Calu3 (cell line): ENCODE data around the gene CHTF8. TPM values are rescaled to one million over a fixed set of nuclear protein-coding genes. Genes with fewer than 3 reads are reported as not detected.

ENCODE experiments used
- Bru-seq: library from RNA; stranded (reverse); fragments of 400-500 nt; gene quantifications from one replicate; lab custom pipeline; 2021; lab: Mats Ljungman, UMichigan
- BruChase-seq, 2 experiments: library from RNA; stranded (reverse); fragments of 400-500 nt; gene quantifications; one replicate each; lab custom pipeline; 2021; lab: Mats Ljungman, UMichigan
- BruUV-seq: library from RNA; stranded (reverse); fragments of 400-500 nt; replicated peaks from 2 replicates; lab custom pipeline; 2021; lab: Mats Ljungman, UMichigan
- CTCF ChIA-PET: fragments of 300-600 bp; sonication (Branson Sonifier 250); formaldehyde crosslinking; loops from one replicate; lab custom pipeline; 2022; ENCODE audit warnings: antibody characterized with exemption; lab: Charles Lee
- DNase-seq: peaks from one replicate; pipeline ENCODE4 v3.0.0; 2022
- H3K27ac Mint-ChIP-seq: one replicate; pipeline ENCODE4 v1.8.0; 2022; ENCODE audit warnings: mixed read lengths; ENCODE audit not compliant: unreplicated experiment
- H3K27me3 Mint-ChIP-seq: one replicate; pipeline ENCODE4 v1.8.0; 2022; ENCODE audit warnings: mixed read lengths; ENCODE audit not compliant: unreplicated experiment
- H3K36me3 Mint-ChIP-seq: one replicate; pipeline ENCODE4 v1.8.0; 2022; ENCODE audit warnings: mild to moderate bottlenecking, moderate library complexity, mixed read lengths; ENCODE audit not compliant: insufficient read depth, unreplicated experiment
- H3K4me1 Mint-ChIP-seq: one replicate; pipeline ENCODE4 v1.8.0; 2022; ENCODE audit warnings: mild to moderate bottlenecking, low read depth, mixed read lengths; ENCODE audit not compliant: unreplicated experiment
- H3K4me3 Mint-ChIP-seq: one replicate; pipeline ENCODE4 v1.8.0; 2022; ENCODE audit warnings: mild to moderate bottlenecking, low read depth, moderate library complexity, mixed read lengths; ENCODE audit not compliant: unreplicated experiment
- H3K9me3 Mint-ChIP-seq: one replicate; pipeline ENCODE4 v1.8.0; 2022; ENCODE audit warnings: low read depth, mixed read lengths; ENCODE audit not compliant: unreplicated experiment
- CTCF ChIP-seq: fragments of 200-600 bp; IDR thresholded peaks from one replicate; pipeline ENCODE4 v1.8.0; 2022; ENCODE audit warnings: antibody characterized with exemption; ENCODE audit not compliant: unreplicated experiment
- intact Hi-C: fragments of 100-400 bp; cut with micrococcal nuclease; formaldehyde crosslinking; loops from one replicate; pipeline ENCODE4 v1.10.0; 2022; ENCODE audit not compliant: unreplicated experiment
- long read RNA-seq: library from polyadenylated mRNA; stranded (forward); transcript quantifications from one replicate; pipeline ENCODE4 v2.0.0, GENCODE V29; 2022
- total RNA-seq: library from RNA; stranded (reverse); gene quantifications from 2 replicates; pipeline ENCODE4 v1.2.3, GENCODE V29; 2022

CHTF8 gene
- total RNA-seq, result 131 and 146 TPM in 2 replicates
- Bru-seq, nascent RNA, result percentile 79 among the genes with signal in this experiment
- percentile 83 among the genes with signal in this experiment for BruChase-seq, experiment 1, labeled RNA remaining after a 6-hour chase
- percentile 89 among the genes with signal in this experiment for BruChase-seq, experiment 2, labeled RNA remaining after a 2-hour chase
- long read RNA-seq, transcript CHTF8-201 (1 exons, 2,561 nt), result major isoform, 19 of 48 reads
- long read RNA-seq, transcript CHTF8-203 (4 exons, 2,903 nt), result minor isoform, 11 of 48 reads
- long read RNA-seq, transcript CHTF8-205 (3 exons, 856 nt), result minor isoform, 9 of 48 reads
- long read RNA-seq, partial matches to known transcripts, result 1 of 48 reads
- long read RNA-seq, other reads (novel, unspliced or antisense), result 4 of 48 reads

- H3K4me3 Mint-ChIP-seq, result peak within 1 kb of the TSS; percentile 93
- CTCF ChIA-PET, result interaction anchor here (0.6 to 1.0 kb wide), 3 partner anchors 18 to 43 kb away, joined by 3 read pairs; no protein-coding TSS in a partner anchor
- no TSS peak for BruUV-seq
- peak within 1 kb of the TSS; percentile 93 for H3K27ac Mint-ChIP-seq
- peaks cover 33% of the 10 kb centered on the region for H3K4me1 Mint-ChIP-seq
- intact Hi-C loops, result no loop called here
- TF ChIP-seq CTCF, result no peak
- H3K9me3 Mint-ChIP-seq, result no peaks in the 10 kb centered on the region
- peak; percentile 91 for DNase-seq
- no peaks in the 10 kb centered on the region for H3K27me3 Mint-ChIP-seq
- H3K36me3 Mint-ChIP-seq, result peaks cover 72% of the 10 kb centered on the region
Observed at GRCh38 chr16:69132424-69133252, at the start of gene CHTF8, which contains the start of gene UTP4. TSS of gene CHTF8 (minus strand) at chr16:69132588. CDS start at chr16:69121458, 11,130 bp downstream. TSS of gene UTP4 (plus strand) at chr16:69132649. CDS start at chr16:69133460, 811 bp downstream.

- intact Hi-C loops, result no loop called here
- peaks cover 12% of the 10 kb centered on the region for H3K4me1 Mint-ChIP-seq
- TF ChIP-seq CTCF, result no peak
- DNase-seq, result no peak
- CTCF ChIA-PET, result no interaction called here
- H3K27me3 Mint-ChIP-seq, result no peaks in the 10 kb centered on the region
- BruUV-seq, result no TSS peak
- no peaks in the 10 kb centered on the region for H3K9me3 Mint-ChIP-seq
- H3K27ac Mint-ChIP-seq, result no peak overlapping the region
- H3K4me3 Mint-ChIP-seq, result no peak overlapping the region
- peaks cover 13% of the 10 kb centered on the region for H3K36me3 Mint-ChIP-seq
Observed at GRCh38 chr16:69180011-69180338, 47.6 kb upstream of the CHTF8 start.

GRCh38 chr16:69179328-69180010 lies 47.1 kb upstream of the CHTF8 start:
- Mint-ChIP-seq H3K4me3 (no peak overlapping the region), H3K4me1 (peaks cover 12% of the 10 kb centered on the region), H3K27me3 (no peaks in the 10 kb centered on the region), H3K9me3 (no peaks in the 10 kb centered on the region), H3K27ac (no peak overlapping the region), H3K36me3 (peaks cover 13% of the 10 kb centered on the region)
- intact Hi-C loops, result no loop called here
- BruUV-seq, result no TSS peak
- peak; percentile 44 for DNase-seq
- CTCF ChIA-PET, result no interaction called here
- TF ChIP-seq CTCF, result no peak
